ENCODE measurements around the gene LSAMP.

Gene LSAMP

DNA sequence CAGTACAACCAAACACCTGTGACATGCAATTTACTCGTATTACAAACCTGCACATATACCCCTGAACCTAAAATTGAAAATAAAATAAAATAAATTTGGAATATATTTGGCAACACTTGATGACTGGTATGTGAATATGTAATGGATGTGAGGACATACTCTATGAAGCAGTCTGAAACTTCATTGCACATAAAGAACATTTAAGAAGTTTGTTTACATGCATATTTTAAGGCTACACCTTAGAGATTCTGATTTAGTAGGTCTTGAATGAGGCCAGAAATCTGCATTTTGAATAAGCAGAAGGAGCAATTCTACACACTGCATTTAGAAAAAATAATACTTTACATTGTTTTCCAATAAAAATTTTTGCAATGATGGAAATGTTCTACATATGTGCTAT, 284.7 kb downstream of the LSAMP start:
- no peak for DNase-seq

DNA sequence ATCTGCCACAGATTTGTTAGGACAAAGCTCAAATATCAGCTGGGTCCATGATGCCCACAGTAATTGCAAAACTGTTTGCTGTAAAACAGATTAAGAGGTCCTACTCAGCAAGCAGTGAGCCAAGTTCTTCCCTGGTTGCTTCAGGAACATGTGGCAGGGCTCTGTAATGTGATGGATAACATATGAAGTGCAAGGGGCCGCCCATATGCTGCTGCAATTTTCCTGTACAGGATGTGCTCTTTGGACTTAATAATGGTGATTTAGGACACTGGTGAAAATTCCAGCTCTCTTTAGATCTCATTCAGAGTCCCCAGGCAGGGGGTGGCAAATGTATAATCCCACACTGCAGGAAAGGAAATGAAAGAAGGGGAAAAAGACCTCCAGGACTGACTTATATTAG, 289.4 kb downstream of the LSAMP start:
- DNase-seq, result no peak

DNA sequence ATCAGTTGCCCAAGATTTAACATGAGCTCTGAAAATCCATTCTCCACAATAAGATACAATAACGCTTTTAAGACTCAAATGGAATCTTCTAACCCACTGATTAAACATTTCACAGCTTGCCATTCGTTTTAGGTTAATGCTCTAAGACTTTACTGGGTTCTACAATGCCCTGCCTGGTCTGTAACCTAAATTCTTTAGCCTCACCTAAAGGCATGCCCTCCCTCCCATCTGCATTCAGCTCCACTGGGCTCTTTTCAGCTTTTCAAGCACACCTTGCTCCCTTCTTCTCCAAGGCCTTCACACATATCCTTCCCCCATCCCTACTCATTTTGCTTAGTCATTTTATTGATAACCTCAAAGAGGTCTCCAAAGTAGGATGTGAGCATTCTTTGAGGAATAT, 290.9 kb downstream of the LSAMP start:
- no peak for DNase-seq

DNA sequence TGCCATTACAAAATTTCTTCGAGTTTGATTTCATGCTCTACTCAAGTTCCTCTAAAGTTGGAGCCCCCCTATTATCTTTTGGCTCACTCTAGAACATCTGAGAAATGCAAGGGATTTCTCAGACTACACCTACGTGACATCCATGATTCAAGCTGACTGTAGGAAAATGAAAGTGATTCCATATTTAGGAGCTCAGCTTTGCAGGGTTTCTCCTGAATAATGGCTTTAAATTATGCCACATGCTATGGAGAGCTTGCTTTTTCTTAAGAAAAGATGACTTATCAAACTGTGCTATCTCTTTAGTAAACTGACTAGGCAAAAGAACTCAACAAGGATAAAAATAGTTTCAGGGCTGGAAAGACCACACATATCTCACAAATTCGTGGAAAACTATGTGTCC, 292.1 kb downstream of the LSAMP start:
- no peak for DNase-seq

DNA sequence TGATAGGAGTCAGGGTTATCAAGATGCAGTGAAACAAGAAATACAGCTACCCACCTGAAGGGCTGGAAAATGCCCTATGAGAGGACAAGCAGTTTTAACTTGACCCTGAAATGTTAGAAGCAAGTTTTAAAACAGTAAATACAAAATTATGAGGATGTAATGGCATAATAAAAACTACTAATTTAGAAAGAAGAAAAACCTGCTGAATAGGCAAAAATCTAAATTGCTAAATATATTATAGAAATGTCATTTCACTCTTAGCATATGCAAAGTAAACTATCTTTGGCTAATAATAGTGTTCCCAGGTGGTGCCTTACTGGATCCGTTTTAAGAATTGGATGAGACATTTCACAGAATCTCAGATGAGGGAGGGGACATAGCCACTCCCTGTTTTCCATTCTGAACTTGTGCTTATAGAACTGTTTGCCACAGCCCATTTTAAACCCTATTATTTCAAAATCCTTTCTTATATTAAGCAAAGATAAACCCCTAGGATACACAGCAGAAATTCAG, 294.6 kb downstream of the LSAMP start:
- no peak for DNase-seq

DNA sequence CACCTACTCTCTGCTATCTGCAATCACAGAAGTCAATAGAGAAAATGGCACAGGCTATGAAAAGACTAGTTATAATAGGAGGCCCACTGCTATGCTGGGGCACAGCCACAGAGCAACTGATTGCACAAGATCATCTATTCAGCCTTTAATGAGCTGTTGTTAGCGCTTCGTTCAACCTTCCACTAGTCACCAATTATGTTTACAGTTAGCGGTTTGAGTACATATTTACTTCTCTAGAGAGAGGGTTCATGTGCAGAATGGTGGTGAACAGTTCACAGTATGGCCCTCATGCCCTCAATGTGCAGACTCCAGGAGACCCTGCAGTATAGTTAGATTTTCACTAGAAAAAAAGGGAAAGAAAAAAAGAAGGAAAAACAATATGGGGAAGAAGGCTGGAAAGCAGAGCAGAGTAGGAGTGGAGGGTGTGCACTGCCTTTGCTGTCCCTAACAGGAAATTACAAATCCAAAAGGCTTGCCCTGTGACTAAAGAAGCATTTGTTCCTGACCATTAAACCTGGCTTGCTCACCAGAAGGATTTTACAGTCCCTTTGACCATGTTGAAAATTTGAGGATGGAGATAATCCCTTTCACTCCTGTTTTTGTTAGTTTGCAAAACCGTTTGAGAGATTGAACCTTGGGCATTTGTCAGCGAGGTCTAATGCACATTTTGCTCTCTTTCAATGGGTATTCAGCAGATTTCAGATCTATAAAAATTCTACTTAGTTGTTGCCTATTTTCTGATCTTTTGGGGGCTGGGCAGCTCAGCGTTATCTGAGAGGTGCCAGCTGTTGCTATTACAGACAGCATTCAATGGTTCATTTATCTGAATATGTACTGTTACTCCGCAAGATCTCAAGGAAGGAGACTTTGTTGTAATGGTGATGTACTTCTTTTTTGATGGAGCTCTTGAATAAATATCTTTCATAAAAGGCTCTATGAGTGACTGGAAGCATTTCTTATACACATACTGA, 296.1 kb downstream of the LSAMP start:
- DNase-seq, result no peak

DNA sequence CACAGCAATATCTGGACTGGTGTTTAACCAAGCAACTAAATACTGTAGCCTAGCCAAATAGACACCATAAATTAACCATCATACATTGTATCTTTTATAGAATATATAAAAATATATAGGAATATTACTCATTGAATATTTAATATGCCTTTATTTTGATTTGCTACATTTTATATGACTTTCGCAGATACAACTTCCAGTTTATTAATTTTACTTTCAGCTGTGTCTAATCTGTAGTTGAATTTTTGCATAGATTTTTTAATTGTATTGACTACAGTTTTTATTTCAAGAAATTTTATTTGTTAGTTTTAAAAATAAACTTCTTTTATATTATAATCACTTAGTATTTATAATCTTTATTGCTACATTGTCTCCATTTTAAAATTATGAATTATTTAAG, 299.7 kb downstream of the LSAMP start:
- no peak for DNase-seq

DNA sequence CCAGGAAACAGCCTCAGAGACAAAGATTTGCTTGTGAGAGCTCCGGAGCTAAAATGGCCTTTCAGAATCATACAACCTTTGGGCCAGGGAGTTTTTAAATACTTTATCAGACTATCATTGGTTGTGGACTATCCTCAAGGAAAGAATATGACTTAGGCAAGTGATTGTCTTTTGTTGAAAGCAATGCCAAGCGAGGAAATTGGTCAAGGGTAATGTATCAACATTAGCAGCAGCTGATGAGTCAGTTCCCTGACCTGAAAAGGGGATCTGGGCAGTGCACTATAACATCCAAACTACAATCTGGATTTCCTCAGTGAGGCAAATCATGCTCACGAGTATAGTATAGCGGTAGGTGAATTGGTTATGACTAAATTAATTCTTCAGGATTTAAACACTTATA, 303.6 kb downstream of the LSAMP start:
- no peak for DNase-seq

DNA sequence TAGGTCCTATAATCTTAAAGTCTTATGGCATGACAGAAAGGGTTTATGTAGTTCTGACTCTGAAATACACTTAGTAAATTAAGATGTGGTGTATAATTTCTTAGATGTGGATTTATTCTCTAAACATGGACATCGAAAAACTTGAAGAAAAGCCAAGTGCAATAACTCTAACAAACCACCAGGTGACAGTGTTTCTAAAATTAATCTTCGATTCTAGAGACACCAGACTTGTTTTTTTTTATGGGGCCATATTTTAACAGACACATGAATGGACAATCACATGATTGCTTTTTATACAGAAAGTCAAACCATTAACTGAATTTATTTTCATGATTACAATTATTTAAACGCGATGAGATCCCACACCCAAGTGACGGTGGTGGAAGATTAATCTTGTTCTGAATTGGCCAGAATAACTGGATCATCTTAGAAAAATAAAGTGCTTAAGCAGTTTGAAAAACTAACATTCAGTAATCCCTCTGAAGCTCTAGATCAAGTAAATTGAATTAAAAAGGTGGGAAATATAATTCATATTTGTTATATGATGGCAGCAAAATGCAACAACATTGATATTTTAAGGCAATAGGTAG, 305.1 kb downstream of the LSAMP start:
- no peak for DNase-seq

DNA sequence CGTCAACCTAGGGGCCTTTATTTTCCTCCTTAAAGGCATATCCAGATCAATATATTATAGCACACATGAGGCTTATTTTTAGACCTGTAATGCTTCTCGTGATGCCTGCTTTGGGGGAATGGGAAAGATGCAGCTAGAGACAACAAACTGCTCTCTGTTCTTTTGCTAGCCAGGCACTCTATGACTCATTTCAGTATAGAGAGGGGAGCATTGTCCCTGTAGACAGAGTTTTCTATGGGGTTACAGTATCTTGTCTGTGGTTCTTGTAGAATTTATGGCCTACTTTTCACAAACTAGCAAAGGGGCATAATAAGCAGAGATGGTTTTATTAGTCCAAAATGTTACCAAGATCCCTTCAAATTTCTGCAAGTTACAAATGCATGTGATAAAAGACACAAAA, 305.6 kb downstream of the LSAMP start:
- no peak for DNase-seq

DNA sequence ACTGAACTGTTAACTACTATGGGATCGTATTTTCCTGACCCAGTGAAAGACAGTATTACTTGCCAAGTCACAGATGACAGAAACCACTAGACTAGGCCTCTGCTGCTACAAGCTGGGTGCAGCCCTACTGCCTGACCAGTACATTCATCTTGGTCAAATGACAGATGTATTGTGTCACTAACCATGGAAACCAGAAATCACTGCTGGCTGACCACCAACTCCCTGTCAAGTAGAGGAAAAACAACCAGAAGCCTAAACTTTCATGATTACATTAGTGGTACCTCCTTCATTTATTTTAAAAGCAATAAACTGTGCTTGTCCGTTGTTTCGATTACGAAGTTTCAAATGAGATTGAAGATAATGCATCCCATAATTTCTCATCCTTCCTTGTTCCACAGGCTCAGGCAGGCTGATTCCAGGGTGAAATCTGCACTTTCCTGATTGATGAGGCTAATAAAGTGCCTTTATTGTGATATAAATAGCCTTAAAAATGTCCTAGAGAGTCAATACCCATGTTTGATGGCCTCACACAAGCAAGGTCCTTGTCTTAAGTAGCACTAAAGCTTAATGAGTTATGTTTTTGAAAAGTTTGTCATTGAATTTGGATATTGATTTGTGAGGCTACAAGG, 309.7 kb downstream of the LSAMP start:
- no peak for DNase-seq

DNA sequence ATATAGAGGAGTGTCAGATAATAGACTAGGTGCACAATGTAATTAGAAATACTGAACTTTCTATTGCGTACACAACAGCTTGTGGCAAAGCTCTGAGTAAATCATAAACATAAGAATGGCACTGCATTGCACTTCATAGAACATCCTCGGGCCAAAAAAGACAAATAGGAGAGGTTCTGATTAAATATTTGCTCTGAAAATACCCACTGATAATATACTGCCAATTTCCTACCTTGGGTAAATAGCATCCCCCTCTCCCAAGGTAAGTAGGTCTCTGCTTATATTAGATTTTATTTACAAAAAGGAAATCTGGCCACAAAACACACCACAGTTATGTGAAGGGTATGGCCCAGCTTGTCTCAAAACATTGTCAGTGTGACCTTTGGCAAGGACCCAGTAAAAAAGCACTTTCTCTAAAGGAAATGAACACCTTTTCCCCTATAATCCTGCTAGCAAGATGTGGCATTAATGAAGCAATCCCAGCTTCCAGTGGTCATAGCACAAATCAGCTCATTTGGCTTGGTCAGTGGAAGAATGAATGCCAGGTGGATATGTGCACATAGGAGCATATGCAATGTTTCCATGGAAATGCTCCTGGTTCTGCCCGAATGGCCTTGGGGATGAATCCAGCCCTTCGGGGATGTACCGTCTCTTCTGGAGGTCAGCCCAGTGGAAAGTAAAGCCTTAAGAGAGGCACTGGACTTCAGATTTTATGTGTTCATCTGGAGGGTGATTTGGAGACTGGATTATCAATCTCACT, 315.9 kb downstream of the LSAMP start:
- DNase-seq, result no peak

DNA sequence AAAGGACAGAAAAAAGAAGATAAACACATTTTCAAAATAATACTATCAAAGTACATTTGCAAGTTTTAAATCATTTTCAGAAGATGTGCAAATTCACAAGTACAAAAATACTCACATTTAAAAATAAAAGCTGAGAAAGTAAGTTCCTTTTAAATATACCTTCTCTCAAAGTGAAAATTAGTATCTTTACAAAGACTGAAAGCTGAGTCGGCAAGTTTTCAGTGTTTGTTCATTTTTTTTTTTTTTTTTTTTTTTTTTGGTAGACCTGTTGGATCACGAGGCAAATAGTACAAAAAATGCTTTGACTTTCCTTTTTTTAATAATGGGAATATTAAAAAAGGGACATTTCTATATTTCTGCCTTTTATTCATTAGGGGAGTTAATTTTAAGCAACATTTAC, 317.8 kb downstream of the LSAMP start:
- no peak for DNase-seq

DNA sequence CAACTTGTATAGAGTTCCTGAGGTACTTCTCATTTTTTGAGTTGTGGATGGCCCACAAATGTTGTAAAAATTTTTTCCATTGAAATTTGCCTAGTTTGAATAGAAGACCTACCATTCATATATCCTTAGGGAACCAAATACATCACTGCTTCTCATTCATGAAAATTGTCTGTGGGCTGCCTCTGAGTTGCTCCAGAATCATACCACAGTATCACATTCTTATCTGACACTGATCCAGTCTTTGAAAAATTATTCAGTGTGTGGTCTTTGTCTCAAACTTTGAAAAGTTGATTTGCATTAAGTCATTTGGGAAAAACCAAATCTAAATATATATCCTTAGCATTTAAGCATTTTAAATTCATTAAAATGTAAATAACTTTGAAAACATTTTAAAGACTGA, 321.1 kb downstream of the LSAMP start:
- DNase-seq, result no peak

DNA sequence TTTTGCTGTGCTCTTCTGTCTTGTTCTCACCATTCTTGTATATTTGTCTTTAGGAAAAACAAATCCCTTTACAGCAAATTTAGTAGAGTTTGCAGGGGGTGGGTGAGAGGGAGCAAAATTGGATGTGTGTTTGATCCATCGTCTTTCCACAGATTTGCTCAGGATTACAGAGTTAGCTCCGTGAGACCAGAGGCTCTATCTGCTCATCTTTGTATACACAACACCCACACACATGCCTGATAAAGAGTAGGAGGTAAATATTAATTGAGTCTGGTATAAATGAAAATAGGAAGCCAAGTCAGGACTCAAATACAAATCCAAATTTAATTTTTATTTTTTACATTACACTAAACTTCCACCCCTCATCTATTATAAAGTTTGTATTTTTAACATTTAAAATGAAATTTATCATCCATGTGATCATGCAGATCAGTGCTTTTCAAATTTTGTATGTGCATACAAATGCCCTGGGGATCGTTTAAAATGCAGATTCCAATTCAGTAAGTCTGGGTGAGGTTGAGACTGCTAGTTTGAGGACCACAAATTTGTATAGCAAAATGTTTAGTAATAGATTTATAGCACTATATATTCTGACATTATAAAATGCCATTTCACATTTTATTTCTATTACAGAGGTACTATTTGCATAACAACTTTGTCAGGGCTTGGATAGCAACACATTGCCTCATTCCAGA, 326.7 kb downstream of the LSAMP start:
- no peak for DNase-seq

DNA sequence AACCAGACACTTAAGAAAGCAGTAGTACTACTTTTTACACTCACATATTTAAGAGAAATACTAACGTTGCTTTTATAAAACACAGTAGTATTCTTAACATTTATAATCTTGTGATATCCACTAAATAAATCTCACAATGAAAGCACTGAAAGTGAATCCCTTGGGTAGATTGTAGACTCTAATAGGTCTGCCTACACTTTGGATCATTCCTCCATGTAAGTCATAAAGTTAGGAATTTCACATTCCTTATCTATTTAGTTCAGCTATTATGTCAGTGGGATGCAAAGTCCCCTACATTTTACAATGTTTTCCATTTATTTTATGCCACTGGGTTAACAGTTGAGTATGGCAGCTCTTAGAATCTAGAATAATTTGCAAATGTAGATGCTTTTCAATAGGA, 330.7 kb downstream of the LSAMP start:
- DNase-seq, result no peak

DNA sequence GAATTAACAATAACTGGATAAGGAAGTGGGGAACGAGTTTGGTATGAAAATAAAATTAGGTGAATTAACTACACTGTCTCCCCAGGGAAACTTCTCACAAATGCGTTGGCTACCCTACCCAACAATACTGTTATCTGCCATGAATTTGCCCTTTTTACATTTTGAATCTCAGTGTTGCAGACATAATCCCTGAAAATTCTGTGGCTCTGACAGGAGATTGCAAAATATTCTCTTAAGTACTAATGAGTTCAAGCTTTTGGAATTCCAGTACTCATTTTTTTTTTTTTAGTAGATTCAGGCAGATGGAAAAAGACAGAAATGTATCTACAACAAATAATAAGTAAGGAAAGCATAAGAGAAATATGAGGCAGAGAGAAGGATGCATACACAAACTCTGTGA, 332.6 kb downstream of the LSAMP start:
- no peak for DNase-seq

DNA sequence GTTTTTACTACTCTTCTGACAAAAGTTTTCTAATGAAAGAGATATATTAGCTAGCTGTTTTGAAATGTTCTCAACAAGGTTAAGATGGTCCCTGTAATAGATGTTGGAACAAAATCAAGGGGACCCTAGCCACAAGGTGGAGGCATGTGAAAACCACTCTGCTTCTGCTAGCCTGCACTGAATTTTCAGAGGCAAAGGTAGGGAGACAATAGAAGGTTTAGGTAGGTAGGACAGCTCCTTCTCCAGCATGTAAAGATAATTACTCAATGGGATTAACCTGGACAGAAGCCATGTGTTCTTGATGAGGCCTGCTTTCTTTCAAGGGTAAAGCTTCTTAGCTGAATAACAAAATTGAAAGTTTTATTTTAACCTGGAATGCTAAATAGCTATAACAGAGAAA, 333.5 kb downstream of the LSAMP start:
- no peak for DNase-seq

DNA sequence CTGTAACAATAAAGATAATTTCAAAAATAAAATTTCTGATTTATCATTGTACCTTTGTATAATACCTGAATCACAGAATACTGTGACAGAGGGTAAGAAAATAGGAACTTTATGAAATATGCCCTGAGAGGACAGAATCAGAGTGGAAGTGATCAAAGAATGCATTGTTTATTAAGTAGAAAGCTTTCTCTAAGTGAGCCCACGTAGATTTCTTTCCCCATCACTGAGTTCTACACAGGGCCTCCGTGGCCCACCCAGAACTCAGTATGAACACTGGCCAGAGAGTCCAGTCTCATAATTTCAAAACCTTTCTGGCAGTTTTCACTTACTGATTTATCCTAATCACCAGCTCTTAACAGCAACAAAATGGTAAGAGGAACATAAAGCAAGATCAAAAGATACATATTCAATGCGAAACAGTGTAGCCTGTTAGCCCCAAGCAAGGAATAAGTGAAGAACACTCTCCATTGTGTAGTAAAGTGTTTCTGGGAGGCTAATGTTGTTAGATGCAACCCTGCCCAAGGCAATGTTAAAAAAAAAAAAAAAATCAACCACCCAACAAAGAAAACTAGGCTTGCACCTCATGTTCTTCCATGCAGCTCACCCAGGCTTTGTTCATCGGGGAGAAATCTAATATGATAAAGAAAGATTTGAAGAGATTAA, 341.3 kb downstream of the LSAMP start:
- no peak for DNase-seq

DNA sequence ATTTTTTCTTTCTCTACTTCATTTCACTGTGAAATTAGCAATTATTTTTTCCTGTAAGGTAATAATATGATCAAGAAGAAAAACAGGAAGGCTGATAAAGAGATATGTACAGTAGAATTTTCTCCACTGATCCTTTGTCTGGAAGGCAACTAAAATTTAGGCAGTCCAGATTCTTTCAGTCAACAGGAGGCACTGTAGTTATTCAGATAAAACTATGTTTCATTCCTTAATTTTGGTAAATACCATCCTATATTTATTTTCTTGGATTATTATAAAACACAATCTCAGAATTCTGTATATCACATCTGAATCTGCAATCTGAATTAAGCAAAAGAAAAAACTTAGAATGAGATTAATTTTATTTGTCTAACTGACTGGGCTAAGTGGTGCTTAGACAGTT, 343.2 kb downstream of the LSAMP start:
- no peak for DNase-seq

DNA sequence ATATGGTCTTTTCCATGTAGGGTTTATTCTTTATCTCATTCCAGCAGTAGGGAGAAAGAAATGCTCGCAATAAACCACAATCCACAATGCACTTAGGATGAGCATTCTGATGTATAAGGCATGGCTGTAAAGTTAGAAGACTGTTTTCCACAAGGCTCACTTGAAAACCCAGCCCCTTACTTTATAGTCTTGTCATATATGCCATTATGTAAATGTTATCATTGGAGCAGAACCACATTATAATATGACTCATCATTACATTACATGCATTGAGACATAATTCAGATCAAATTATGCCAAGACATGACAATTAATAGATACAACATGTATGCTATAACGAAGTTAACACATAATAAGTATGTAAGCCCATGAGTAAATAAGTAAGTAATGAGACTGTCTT, 348.1 kb downstream of the LSAMP start:
- no peak for DNase-seq

DNA sequence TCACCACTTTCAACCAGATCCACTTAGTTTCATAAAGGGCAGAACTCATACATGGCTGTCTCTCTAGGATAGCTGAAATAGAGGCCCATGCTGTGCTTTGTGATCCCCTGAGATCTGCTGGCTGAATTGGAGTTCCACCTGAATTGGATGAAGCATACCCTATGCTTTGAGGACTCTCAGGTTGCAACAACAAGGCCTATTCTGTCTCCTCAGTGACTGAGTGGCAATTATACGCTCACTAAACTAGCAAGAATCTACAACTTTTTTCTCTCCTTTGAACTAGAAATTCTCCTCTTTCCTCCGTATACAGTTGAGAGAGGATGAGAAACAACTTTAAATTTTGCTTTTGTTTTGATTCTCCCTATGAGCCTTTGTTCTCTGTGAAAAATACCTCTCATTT, 348.7 kb downstream of the LSAMP start:
- DNase-seq, result no peak
